GM10847 (cell line): ENCODE measurements around the gene TMEM92.

Source experiments
- POLR2A ChIP-seq: IDR thresholded peaks from 2 replicates; pipeline ENCODE4 v1.6.1; 2011; ENCODE audit not compliant: insufficient read length; ENCODE audit errors: extremely low read depth

Gene TMEM92

GRCh38 chr17:50268026-50268425 lies 6.2 kb upstream of the TMEM92 start:
- TF ChIP-seq POLR2A: no peak

- no peak for TF ChIP-seq POLR2A
Observed at GRCh38 chr17:50268743-50269275, 5.5 kb upstream of the TMEM92 start.

GRCh38 chr17:50269477-50270434 lies 4.5 kb upstream of the TMEM92 start:
- TF ChIP-seq POLR2A: no peak

GRCh38 chr17:50270435-50271362 lies 3.6 kb upstream of the TMEM92 start:
- no peak for TF ChIP-seq POLR2A

GRCh38 chr17:50272246-50272645 lies 2.0 kb upstream of the TMEM92 start:
- no peak for TF ChIP-seq POLR2A

- no peak for TF ChIP-seq POLR2A
Observed at GRCh38 chr17:50272711-50273653, 1.3 kb upstream of the TMEM92 start.

- TF ChIP-seq POLR2A: no peak
Observed at GRCh38 chr17:50273654-50274040, 619 bp upstream of the TMEM92 start.

- TF ChIP-seq POLR2A: no peak
Observed at GRCh38 chr17:50274897-50275221, 593 bp downstream of the TMEM92 start.

- no peak for TF ChIP-seq POLR2A
Observed at GRCh38 chr17:50275279-50275678, 1.0 kb downstream of the TMEM92 start.

GRCh38 chr17:50276588-50277356 lies 2.5 kb downstream of the TMEM92 start:
- TF ChIP-seq POLR2A: no peak

GRCh38 chr17:50277357-50277754 lies 3.1 kb downstream of the TMEM92 start:
- TF ChIP-seq POLR2A: no peak

- no peak for TF ChIP-seq POLR2A
Observed at GRCh38 chr17:50278526-50279180, 4.4 kb downstream of the TMEM92 start.

GRCh38 chr17:50279181-50279526 lies 4.9 kb downstream of the TMEM92 start:
- TF ChIP-seq POLR2A: no peak
